GM21619 (cell line): ENCODE measurements around the gene PSMD10.

Experiments used
- ATAC-seq: cut with Tn5 transposase; IDR thresholded peaks from one replicate; pipeline ENCODE4 v1.9.1; 2021; ENCODE audit not compliant: unreplicated experiment

The PSMD10 gene

DNA sequence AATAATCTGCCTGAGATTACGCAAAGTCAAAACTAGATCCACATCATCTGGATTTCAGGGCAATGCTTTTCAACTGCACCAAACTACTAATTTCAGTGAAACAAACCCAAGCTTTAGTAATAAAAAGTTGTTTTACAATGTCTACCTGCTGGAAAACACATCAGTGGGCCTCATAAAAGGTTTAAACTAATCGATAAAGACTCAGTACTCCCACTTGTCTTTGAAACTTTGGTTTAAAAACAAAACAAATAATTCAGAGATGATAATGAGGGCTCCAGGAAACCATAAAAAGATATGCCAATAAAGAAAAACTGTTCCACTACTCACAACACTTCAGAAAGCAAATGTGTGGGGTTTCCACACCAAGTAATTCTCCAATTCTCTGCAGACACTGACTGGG, 10.2 kb downstream of the PSMD10 start:
- no peak for ATAC-seq

DNA sequence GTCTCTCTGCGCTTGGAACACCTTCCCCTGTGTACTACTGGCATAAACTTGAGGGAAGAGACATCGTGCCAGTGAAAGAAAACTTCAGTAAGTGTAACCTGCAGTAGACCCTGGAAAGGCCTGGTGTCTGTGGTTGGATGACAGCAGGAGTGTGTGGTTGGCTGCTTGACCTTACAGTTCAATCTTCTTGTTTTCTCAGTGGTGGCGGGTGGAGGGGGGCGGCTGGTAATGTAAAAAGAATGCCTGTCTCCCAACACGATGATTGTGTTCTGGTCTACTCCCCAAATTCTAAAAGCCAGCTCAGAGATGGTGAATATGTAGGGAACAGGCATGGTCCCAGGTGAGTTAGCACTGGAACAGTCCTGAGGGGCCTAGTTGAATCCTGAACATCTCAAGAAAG, 18.6 kb downstream of the PSMD10 start:
- ATAC-seq, result no peak

DNA sequence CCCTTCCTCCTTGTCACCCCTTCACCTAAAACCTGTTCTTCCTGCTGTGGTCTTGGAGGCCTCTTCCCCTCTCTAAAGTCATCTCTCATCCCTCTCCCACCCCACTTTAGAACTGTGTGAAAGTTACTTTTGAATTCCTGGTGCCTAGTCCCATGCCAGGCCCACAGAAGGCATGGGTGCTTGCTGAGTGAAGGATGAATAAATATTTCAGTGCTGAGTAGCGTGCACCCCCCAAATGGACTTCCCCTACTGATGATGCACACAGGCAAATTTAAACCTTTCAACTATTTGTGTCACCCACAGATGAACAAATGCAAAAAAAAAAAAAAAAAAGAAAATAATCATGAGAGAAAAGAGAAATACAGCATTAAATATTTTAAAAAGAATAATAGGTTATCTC, 19.8 kb downstream of the PSMD10 start:
- ATAC-seq, result no peak

DNA sequence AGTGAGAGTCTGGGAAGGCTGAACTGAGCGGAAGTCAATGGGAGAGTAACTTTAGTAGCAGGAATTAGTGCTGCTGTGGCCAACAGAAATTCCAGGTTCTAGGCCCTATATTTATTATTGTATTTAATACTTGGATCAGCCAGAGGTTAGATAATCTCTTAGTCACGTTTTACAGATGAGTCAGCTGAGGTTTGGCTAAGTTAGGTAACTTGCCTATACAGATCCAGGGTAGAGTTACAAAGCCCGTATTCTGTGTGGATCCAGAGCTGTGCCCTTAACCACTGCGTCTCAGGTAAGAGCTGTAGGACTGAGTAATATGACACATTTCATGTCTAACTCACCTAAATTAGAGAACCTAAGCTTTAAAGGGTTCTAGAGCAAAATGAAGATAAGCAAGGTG, 20.5 kb downstream of the PSMD10 start:
- no peak for ATAC-seq

DNA sequence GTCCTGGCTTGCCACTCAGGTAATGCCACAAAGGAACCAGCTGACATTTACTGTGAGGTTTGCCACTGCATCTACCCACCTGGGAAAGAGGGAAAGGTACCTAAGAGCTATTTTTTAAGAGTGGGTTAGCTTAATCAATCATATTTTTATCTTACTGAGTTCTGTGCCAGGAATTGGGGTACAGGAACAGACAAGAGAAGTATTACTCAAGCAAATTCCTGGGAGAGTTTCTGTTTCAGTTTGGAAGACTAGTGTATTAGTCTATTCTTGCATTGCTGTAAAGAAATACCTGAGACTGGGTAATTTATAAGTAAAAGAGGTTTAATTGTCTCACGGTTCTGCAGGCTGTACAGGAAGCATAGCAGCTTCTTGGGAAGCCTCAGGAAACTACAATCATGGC, 23.2 kb downstream of the PSMD10 start:
- no peak for ATAC-seq

DNA sequence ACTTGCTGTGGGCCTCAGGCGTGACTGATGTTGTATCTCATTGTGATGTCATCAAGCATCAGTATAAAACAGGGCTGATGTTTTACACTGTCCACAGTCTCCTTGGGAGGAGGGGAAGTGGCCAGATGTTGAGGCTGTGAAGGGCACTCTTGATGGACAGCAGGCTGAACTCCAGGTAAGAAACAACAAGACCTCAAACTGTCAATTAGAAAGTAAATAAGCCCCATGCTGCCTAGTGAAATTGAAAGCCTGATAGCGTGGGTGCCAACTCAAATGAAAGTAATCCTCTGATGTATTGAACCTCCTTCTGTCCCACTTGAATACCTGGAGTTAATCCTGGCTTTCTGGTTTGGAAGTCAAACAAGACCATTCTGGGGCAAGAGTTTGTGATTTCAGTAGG, 26.7 kb downstream of the PSMD10 start:
- ATAC-seq, result no peak

DNA sequence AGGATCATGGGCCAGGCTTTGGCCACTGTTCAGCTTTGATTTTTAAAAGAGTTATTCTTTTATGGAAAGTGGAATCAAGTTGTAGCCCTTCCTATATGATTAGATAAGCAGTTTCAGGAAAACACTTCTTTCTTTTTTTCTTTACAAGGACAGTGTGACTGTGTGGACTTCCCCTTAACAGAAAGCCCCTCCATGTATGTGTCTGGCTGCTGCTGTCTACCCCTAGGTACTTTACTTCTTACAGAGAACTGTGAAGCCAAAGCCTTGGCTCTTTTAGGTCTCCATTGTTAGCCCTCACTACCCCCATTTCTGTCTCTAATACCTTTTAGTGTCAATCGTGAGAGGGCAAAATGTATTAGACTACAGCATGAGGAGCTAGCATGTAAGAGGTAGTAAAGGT, 27.3 kb downstream of the PSMD10 start:
- no peak for ATAC-seq

DNA sequence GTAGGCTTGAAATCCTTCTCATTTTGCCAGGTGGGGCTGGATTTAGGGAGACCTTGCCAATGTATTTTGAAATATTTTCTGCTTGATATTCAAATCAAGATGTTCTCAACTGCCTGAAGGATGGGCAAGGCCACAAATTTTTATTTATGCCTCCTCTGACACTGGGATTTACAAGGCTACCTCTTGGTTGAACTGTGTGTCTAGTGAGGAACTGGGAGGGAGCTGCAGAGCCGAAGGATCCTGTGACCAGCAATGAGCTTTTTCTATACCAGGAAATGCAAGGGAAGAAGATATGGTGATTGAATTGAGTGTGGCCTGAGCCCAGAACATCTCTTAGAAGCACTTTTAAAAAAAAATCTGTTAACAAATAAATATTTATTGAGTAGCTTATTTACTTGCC, 31.5 kb downstream of the PSMD10 start:
- ATAC-seq, result no peak

DNA sequence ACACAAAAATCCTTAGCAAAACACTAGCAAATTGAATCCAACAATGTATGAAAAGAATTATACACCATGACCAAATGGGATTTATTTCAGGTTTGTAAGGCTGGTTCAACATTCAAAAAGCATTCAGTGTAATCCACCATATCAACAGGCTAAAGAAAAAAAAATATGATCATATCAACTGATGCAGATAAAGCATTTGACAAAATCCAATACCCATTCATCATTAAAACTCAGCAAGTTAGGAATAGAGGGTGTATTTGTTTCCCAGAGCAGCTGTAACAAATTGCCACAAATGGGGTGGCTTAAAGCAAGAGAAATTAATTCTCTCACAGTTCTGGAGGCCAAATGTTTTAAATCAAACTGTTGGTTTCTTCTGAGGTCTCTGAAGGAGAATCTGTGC, 35.8 kb downstream of the PSMD10 start:
- no peak for ATAC-seq

DNA sequence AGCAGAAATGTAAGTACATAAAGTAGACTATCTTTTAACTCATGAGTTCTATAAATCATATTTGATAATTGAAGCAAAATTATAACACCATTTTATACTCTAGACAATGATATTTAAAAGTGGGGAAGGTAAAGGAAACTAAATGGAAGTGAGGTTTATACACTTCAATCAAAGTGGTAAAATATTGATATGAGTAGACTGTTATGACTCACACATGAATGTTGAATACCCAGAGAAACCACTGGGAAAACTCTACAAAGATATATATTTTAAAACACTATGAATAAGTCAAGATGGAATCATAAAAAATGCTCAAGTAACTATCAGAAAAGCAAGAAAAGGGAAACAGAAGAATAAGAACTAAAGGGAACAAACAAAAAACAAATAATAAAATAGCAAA, 38.1 kb downstream of the PSMD10 start:
- ATAC-seq, result no peak

DNA sequence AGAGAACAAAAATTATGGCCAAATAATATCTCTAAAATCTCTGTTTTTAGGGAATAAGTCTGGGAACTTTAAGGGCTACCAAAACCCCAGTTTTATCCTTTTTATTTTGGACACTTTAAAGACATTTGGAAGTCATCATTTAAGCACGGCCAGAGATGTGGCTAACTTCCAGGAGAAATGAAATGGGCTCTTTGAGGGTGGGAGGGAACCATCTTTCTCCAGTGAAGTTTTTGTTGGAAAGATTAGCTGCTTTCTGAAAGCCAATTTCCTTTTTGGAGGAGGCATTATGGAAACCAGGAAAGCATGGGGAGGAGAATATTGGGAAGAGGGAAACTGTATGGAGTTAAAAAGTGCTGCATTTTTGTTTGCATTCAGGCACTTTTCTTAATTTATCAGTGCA, 41.7 kb downstream of the PSMD10 start:
- no peak for ATAC-seq

DNA sequence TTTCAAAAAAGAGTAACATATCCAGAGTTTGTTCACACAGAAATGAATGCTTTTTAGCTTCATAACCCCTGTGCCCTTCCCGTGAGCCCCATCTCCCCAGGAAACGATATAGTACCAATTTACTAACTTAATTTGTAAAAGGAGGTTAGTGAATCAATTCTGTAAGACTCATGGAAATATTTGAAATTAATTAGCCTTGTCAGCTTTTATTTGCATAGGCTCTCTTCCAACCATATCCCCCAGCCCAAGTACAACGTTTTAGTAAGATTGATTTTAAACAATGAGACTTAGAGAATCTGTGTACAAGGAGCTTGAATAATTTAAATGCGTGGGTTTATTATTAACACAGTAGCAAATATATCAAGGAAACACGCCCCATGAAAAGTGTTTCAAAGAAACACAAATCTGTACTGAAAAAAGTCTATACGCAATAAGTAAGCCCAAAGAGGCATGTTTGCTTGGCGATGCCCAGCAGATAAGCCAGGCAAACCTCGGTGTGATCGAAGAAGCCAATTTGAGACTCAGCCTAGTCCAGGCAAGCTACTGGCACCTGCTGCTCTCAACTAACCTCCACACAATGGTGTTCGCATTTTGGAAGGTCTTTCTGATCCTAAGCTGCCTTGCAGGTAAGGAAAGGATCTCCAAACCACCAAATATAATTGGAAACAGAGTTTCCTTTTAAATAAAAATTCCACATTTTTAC, 46.6 kb downstream of the PSMD10 start, which contains the start of gene VSIG1:
Gene VSIG1 (plus strand): TSS at position 512 of the 703 bp plus-strand sequence. CDS start 66 bp downstream, at position 578.
- ATAC-seq, result no peak

DNA sequence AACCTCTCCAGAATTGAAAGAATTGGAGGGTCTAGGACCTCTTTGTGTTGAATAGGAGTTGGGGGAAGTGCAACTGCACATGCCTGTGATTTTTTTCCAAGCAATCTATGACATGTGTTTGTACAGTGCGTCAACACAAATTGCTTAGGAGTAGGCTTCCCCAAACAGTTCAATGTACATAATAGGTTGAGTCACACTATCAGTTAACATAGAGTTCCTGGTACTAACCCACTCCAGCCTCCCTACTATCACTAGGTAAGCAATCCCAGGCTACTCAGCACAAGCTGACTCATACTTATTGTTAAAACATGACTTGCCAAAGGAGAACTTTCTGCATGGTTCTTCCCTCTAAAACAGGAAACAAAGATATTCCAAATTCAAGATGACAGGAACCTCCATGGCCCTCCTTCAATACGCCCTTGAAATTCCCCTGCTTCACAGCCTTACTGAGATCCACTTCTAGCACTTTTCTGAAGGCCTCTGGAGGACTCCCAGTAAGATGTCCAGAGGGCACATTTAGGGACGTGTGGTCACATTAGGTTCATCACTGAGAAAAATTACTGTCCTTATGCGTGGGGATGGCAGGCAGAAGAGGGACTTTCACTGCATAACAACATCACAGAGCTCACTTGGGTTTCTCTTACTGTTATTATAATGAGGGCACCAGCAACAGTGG, 54.9 kb downstream of the PSMD10 start:
- ATAC-seq, result no peak

DNA sequence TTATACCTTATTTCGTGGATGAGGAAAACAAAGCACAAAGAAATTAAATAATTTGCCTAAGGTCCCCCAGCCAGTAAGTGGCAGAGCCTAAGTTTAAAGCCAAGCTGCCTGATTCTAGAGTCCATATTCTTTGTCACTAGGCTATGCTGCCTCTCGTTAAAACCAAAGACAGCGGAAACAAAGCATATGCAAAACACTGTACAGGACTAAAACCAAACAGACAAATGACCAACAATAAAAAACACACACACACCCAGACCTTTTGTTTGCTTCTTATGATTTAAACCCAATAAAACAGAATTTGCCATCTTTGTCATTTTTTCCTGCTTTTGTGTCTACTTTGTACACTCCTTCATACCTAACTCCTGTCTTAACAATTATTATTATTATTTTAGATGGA, 56.6 kb downstream of the PSMD10 start:
- ATAC-seq, result no peak
